H1 (cell line): ENCODE results near the gene ZNF277. TPM values are rescaled to one million over a fixed set of nuclear protein-coding genes. Genes with fewer than 3 reads are reported as not detected.

Experiments
- CTCF ChIA-PET: fragments of 300-600 bp; sonication (Branson Sonifier 250); formaldehyde crosslinking; loops from one replicate; lab custom pipeline; 2021; ENCODE audit not compliant: partially characterized antibody; lab: Charles Lee
- POLR2A ChIA-PET: fragments of 300-600 bp; sonication (Branson Sonifier 250); formaldehyde crosslinking; loops from one replicate; lab custom pipeline; 2021; ENCODE audit warnings: inconsistent platforms; ENCODE audit not compliant: partially characterized antibody; lab: Charles Lee
- DNase-seq, 2 experiments: peaks; one replicate each; pipeline versions ENCODE4 v3.0.0 to v3.0.0-alpha.2; 2010 to 2022; ENCODE audit warnings: low spot score in 2 of 2, low read depth in 1 of 2, mixed read lengths in 1 of 2
- FAIRE-seq: peaks from 2 replicates; lab custom pipeline; 2011; peaks lifted over from hg19 to GRCh38; lab: Jason Lieb, UNC
- H2AFZ ChIP-seq: 2 replicates; pipeline ENCODE4 v1.8.1; 2012; ENCODE audit warnings: low read length, inconsistent platforms
- H2AK5ac ChIP-seq: 2 replicates; pipeline ENCODE4 v1.6.1; 2013; ENCODE audit warnings: low read depth, low read length
- H2BK120ac ChIP-seq: replicated peaks from 2 replicates; pipeline ENCODE3; 2013; ENCODE audit warnings: low read depth, low read length, inconsistent platforms
- H2BK12ac ChIP-seq: 2 replicates; pipeline ENCODE4 v1.6.1; 2013; ENCODE audit warnings: low read depth, low read length
- H2BK15ac ChIP-seq: 2 replicates; pipeline ENCODE4 v1.6.1; 2013; ENCODE audit warnings: low read length
- H2BK20ac ChIP-seq: 2 replicates; pipeline ENCODE4 v1.6.1; 2013; ENCODE audit warnings: low read length
- H2BK5ac ChIP-seq: 2 replicates; pipeline ENCODE4 v1.6.1; 2013; ENCODE audit warnings: low read depth, low read length
- H3K14ac ChIP-seq: 2 replicates; pipeline ENCODE4 v1.6.1; 2013; ENCODE audit warnings: inconsistent platforms; ENCODE audit not compliant: insufficient read length
- H3K18ac ChIP-seq: 2 replicates; pipeline ENCODE4 v1.6.1; 2013; ENCODE audit warnings: low read length; ENCODE audit errors: extremely low read depth
- H3K23ac ChIP-seq: 2 replicates; pipeline ENCODE4 v1.6.1; 2013; ENCODE audit warnings: inconsistent platforms; ENCODE audit not compliant: insufficient read length
- H3K23me2 ChIP-seq: 2 replicates; pipeline ENCODE4 v1.6.1; 2013; ENCODE audit warnings: low read depth, low read length
- H3K27ac ChIP-seq: 2 replicates; pipeline ENCODE4 v1.6.1; 2011; ENCODE audit warnings: low read depth, low read length, inconsistent platforms
- H3K27me3 ChIP-seq, 4 experiments: replicated peaks in 1 of 4; 1 replicate in 1 of 4; 2 replicates in 3 of 4; pipeline versions ENCODE4 v1.6.1 to v1.8.1; 2011 to 2013; ENCODE audit warnings: low read length in 3 of 4, mild to moderate bottlenecking in 3 of 4, inconsistent platforms in 2 of 4, mixed read lengths in 2 of 4, moderate library complexity in 1 of 4; ENCODE audit not compliant: control insufficient read depth in 3 of 4, insufficient read depth in 3 of 4; ENCODE audit errors: extremely low read depth in 1 of 4
- H3K36me3 ChIP-seq, 4 experiments: 2 replicates each; pipeline versions ENCODE4 v1.6.1 to v1.8.1; 2011 to 2013; ENCODE audit warnings: mild to moderate bottlenecking in 4 of 4, low read length in 3 of 4, moderate library complexity in 2 of 4, control low read depth in 1 of 4, inconsistent platforms in 1 of 4; ENCODE audit not compliant: insufficient read depth in 4 of 4, control insufficient read depth in 2 of 4
- H3K4ac ChIP-seq: replicated peaks from 2 replicates; pipeline ENCODE3; 2013; ENCODE audit warnings: low read length, low read depth, mixed read lengths, inconsistent platforms; ENCODE audit not compliant: insufficient read length
- H3K4me1 ChIP-seq, 4 experiments: replicated peaks in 1 of 4; 1 replicate in 1 of 4; 2 replicates in 3 of 4; pipeline versions ENCODE4 v1.6.1 to v1.8.1; 2011 to 2013; ENCODE audit warnings: low read length in 3 of 4, inconsistent platforms in 2 of 4, mixed read lengths in 1 of 4; ENCODE audit not compliant: insufficient read depth in 4 of 4, control insufficient read depth in 3 of 4
- H3K4me2 ChIP-seq, 2 experiments: 2 replicates each; pipeline versions ENCODE4 v1.6.1 to v1.8.1; 2011 to 2013; ENCODE audit warnings: low read depth in 2 of 2, low read length in 2 of 2, control low read depth in 1 of 2, inconsistent platforms in 1 of 2, mild to moderate bottlenecking in 1 of 2; ENCODE audit not compliant: insufficient read depth in 1 of 2
- H3K4me3 ChIP-seq, 4 experiments: fragments of 200-600, 300-600 bp in 1 of 4; sonication (generic), shearing (Covaris generic), sonication (Bioruptor Twin) in 1 of 4; 2 replicates each; pipeline versions ENCODE4 v1.5.1 to v1.8.1; 2011 to 2016; ENCODE audit warnings: low read length in 4 of 4, low read depth in 3 of 4, control low read depth in 2 of 4, inconsistent platforms in 2 of 4, mild to moderate bottlenecking in 2 of 4, mixed read lengths in 1 of 4, moderate library complexity in 1 of 4; ENCODE audit not compliant: insufficient read depth in 2 of 4; ENCODE audit errors: extremely low read depth in 1 of 4
- H3K56ac ChIP-seq: replicated peaks from 2 replicates; pipeline ENCODE3; 2013; ENCODE audit warnings: low read depth, mild to moderate bottlenecking, mixed read lengths, low read length, inconsistent platforms; ENCODE audit not compliant: insufficient read length
- H3K79me1 ChIP-seq: 2 replicates; pipeline ENCODE4 v1.6.1; 2013; ENCODE audit warnings: low read depth, low read length, control low read depth
- H3K79me2 ChIP-seq, 2 experiments: 2 replicates each; pipeline versions ENCODE4 v1.6.1 to v1.8.1; 2012 to 2013; ENCODE audit warnings: low read length in 2 of 2, mild to moderate bottlenecking in 2 of 2, inconsistent platforms in 1 of 2; ENCODE audit not compliant: insufficient read depth in 2 of 2, control insufficient read depth in 1 of 2
- H3K9ac ChIP-seq, 4 experiments: replicated peaks in 1 of 4; 1 replicate in 1 of 4; 2 replicates in 3 of 4; pipeline versions ENCODE4 v1.6.1 to v1.8.1; 2011 to 2013; ENCODE audit warnings: low read depth in 3 of 4, low read length in 3 of 4, control low read depth in 2 of 4, mild to moderate bottlenecking in 2 of 4, moderate library complexity in 2 of 4, inconsistent platforms in 1 of 4; ENCODE audit errors: extremely low read depth in 1 of 4
- H3K9me3 ChIP-seq, 2 experiments: 2 replicates each; pipeline versions ENCODE4 v1.6.1 to v1.8.1; 2012 to 2013; ENCODE audit warnings: mild to moderate bottlenecking in 2 of 2, moderate library complexity in 2 of 2, control low read depth in 1 of 2, inconsistent platforms in 1 of 2, low read depth in 1 of 2, low read length in 1 of 2, mixed read lengths in 1 of 2; ENCODE audit not compliant: insufficient read depth in 2 of 2
- H4K20me1 ChIP-seq, 2 experiments: replicated peaks in 1 of 2; 2 replicates each; pipeline versions ENCODE3 to v1.8.1; 2011 to 2013; ENCODE audit warnings: inconsistent platforms in 2 of 2, low read length in 2 of 2, mild to moderate bottlenecking in 1 of 2; ENCODE audit not compliant: insufficient read depth in 2 of 2, control insufficient read depth in 1 of 2
- H4K5ac ChIP-seq: 2 replicates; pipeline ENCODE4 v1.6.1; 2013; ENCODE audit warnings: low read length, low read depth, mixed read lengths, inconsistent platforms; ENCODE audit not compliant: insufficient read length
- H4K8ac ChIP-seq: 2 replicates; pipeline ENCODE4 v1.8.0; 2013; ENCODE audit warnings: mild to moderate bottlenecking, moderate library complexity, low read length, inconsistent platforms; ENCODE audit not compliant: insufficient read depth; ENCODE audit errors: extremely low read depth
- H4K91ac ChIP-seq: replicated peaks from 2 replicates; pipeline ENCODE3; 2013; ENCODE audit warnings: low read length, mixed read lengths, inconsistent platforms; ENCODE audit not compliant: insufficient read length
- ASH2L ChIP-seq: fragments of 200-600, 300-600 bp; sonication (generic); IDR thresholded peaks from one replicate; pipeline ENCODE4 v1.7.1; 2017; ENCODE audit warnings: low read length
- EGR1 ChIP-seq: IDR thresholded peaks from 2 replicates; pipeline ENCODE4 v1.6.1; 2011; ENCODE audit warnings: low read depth, low read length, borderline replicate concordance
- KDM4A ChIP-seq: IDR thresholded peaks from one replicate; pipeline ENCODE4 v1.7.1; 2012; ENCODE audit warnings: low read depth, mild to moderate bottlenecking, moderate library complexity, low read length, inconsistent platforms; ENCODE audit not compliant: severe bottlenecking
- NANOG ChIP-seq: IDR thresholded peaks from 2 replicates; pipeline ENCODE4 v1.6.1; 2011; ENCODE audit warnings: low read length, low read depth, mild to moderate bottlenecking, inconsistent platforms; ENCODE audit not compliant: insufficient read depth, poor library complexity, severe bottlenecking
- YY1 ChIP-seq: IDR thresholded peaks from 2 replicates; pipeline ENCODE4 v1.6.1; 2011; ENCODE audit warnings: low read depth, mild to moderate bottlenecking, low read length
- WGBS, 2 experiments: shearing (Covaris generic) in 1 of 2; methylation state at CpG; one replicate each; pipeline versions ENCODE4 v1.1.6 to v1.1.7; 2013 to 2015; ENCODE audit warnings: low lambda C conversion rate in 2 of 2, mixed read lengths in 2 of 2, inconsistent platforms in 1 of 2, low coverage in 1 of 2, missing lambda C conversion rate in 1 of 2; ENCODE audit not compliant: insufficient replicate concordance in 2 of 2, insufficient coverage in 1 of 2, insufficient read length in 1 of 2; ENCODE audit errors: extremely low coverage in 1 of 2, missing lambda C conversion rate in 1 of 2; 5-methylcytosine and 5-hydroxymethylcytosine counted together
- polyA plus RNA-seq, 7 experiments: library from polyadenylated mRNA; depleted of rRNA in 3 of 7; stranded (reverse) in 5 of 7; unstranded in 2 of 7; fragments of >200 nt in 5 of 7; fragments of 200-250 nt in 2 of 7; gene quantifications; 1 replicate in 5 of 7; 2 replicates in 1 of 7; 4 replicates in 1 of 7; pipeline versions ENCODE4 v1.2.1 to v1.2.3, GENCODE V29; 2011 to 2013; ENCODE audit warnings: missing spikeins in 2 of 7, mixed read lengths in 2 of 7
- total RNA-seq: library from RNA; stranded (reverse); fragmentation: NEBNext Ultra II Directional; extraction: Animal tissue kit (Norgen Biotek cat#: 25700); gene quantifications from 2 replicates; pipeline ENCODE4 v1.2.1, GENCODE V29; 2021

The ZNF277 gene
- total and polyA plus RNA-seq, 2 of the 8 experiments (the other 6 are each of a cell fraction or from before 2014, with no cell fraction given): 5.1 to 21.7 TPM

GRCh38 chr7:112174192-112174591 lies 32.3 kb upstream of the ZNF277 start:
- no peak overlapping the region for H3K4me3 ChIP-seq
- H3K36me3 ChIP-seq: no peaks in the 10 kb centered on the region
- H3K79me2 ChIP-seq: peaks cover 0 to 53% of the 10 kb centered on the region in 2 experiments; a peak in 2 of 4 replicates
- H2BK120ac ChIP-seq: no peak overlapping the region
- no peak overlapping the region for H3K4ac ChIP-seq
- no peak overlapping the region for H4K5ac ChIP-seq
- POLR2A ChIA-PET: no interaction called here
- H4K8ac ChIP-seq: no peak overlapping the region
- CTCF ChIA-PET: no interaction called here
- peaks cover 3% of the 10 kb centered on the region; the same call in 1 of the 2 replicates for H3K79me1 ChIP-seq
- peaks cover 0 to 4% (median 0%) of the 10 kb centered on the region in 4 experiments; a peak in 1 of 7 replicates for H3K4me1 ChIP-seq
- 95% methylated on average over 3 of the region's 3 CpGs; no CpG with 5 or more reads in 1 of the 2 experiments for WGBS, 2 experiments
- no peak overlapping the region for H3K4me2 ChIP-seq
- no peaks in the 10 kb centered on the region for H3K23me2 ChIP-seq
- H2BK12ac ChIP-seq: no peak overlapping the region
- DNase-seq: no peak
- H2BK15ac ChIP-seq: no peak overlapping the region
- no peak overlapping the region for H2AFZ ChIP-seq
- no peak overlapping the region for H3K56ac ChIP-seq
- H3K23ac ChIP-seq: no peak overlapping the region
- no peaks in the 10 kb centered on the region for H3K9me3 ChIP-seq
- H4K20me1 ChIP-seq: no peaks in the 10 kb centered on the region
- H3K9ac ChIP-seq: no peak overlapping the region
- H2BK5ac ChIP-seq: no peak overlapping the region
- H4K91ac ChIP-seq: no peak overlapping the region
- no peak overlapping the region for H3K18ac ChIP-seq
- no peak for FAIRE-seq
- H3K27me3 ChIP-seq: no peaks in the 10 kb centered on the region
- no peak overlapping the region for H3K27ac ChIP-seq
- no peak overlapping the region for H2AK5ac ChIP-seq
- no peak for TF ChIP-seq EGR1
- TF ChIP-seq ASH2L: no peak
- no peak for TF ChIP-seq KDM4A
- TF ChIP-seq NANOG: no peak
- TF ChIP-seq YY1: no peak
- no peak overlapping the region for H3K14ac ChIP-seq
- no peak overlapping the region for H2BK20ac ChIP-seq
